SK-N-SH treated with all-trans-retinoic acid at 6 μM for 48 hours (cell line): ENCODE data around the gene FDXACB1.

Experiments
- ZFP3 ChIP-seq: fragments of 250-450 bp; sonication (Bioruptor Pico); IDR thresholded peaks from 2 replicates; pipeline ENCODE4 v1.5.0; 2020; ENCODE audit warnings: mild to moderate bottlenecking, moderate library complexity
- TF ChIP-seq, protein P1 (sequence below): fragments of 250-450 bp; sonication (Bioruptor Pico); IDR thresholded peaks from 2 replicates; pipeline ENCODE4 v1.8.0; 2020; ENCODE audit warnings: mild to moderate bottlenecking, moderate library complexity, borderline replicate concordance

DNA sequence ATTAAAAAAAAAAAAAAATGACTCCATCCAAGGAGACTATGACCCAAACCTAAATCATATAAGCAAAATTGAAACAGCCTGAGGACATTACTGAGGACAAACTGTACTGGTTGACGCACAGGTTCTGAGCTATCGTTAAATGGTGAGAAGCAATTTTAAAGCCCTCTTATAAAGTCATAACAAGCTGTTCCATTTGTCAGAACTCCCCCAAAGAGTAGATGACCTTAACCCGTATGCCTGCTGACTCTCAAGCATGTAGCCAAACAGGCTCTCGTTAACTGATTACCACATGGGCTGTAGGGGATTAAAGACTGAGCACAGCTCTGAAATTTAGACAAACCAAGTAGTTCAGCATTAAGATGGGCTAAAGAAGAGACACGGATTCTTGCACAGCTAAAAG, 30.4 kb upstream of the FDXACB1 start:
- no peak for TF ChIP-seq ZFP3 (CRISPR knock-in tag)
- TF ChIP-seq, protein P1, sequence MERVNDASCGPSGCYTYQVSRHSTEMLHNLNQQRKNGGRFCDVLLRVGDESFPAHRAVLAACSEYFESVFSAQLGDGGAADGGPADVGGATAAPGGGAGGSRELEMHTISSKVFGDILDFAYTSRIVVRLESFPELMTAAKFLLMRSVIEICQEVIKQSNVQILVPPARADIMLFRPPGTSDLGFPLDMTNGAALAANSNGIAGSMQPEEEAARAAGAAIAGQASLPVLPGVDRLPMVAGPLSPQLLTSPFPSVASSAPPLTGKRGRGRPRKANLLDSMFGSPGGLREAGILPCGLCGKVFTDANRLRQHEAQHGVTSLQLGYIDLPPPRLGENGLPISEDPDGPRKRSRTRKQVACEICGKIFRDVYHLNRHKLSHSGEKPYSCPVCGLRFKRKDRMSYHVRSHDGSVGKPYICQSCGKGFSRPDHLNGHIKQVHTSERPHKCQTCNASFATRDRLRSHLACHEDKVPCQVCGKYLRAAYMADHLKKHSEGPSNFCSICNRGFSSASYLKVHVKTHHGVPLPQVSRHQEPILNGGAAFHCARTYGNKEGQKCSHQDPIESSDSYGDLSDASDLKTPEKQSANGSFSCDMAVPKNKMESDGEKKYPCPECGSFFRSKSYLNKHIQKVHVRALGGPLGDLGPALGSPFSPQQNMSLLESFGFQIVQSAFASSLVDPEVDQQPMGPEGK (CRISPR knock-in tag), result no peak
